ENCODE data around the gene SEC22A. TPM values are rescaled to one million over a fixed set of nuclear protein-coding genes. Genes with fewer than 3 reads are reported as not detected.

Gene SEC22A
- total and polyA plus RNA-seq, 2 of the 13 experiments (the other 11 are each of a cell fraction or from before 2014, with no cell fraction given) = 14.1 to 17.3 TPM

GRCh38 chr3:123201557-123202427 is at the start of gene SEC22A (continued):
- peak; percentile 59; the same call in 1 of the 2 replicates for TF ChIP-seq TIGD3 (CRISPR knock-in tag; IDR thresholded peaks at IDR 0.05; ENCODE audit: borderline replicate concordance)
- no peak for TF ChIP-seq KAT7 (CRISPR knock-in tag; IDR thresholded peaks at IDR 0.05; ENCODE audit: borderline replicate concordance)
- TF ChIP-seq ZNF296 (CRISPR knock-in tag; conservative IDR thresholded peaks at IDR 0.05) = no peak
- no peak for TF ChIP-seq ZNF496 (CRISPR knock-in tag; IDR thresholded peaks at IDR 0.05; ENCODE audit: insufficient replicate concordance)
- TF ChIP-seq CBX1 (IDR thresholded peaks at IDR 0.05; ENCODE audit: low read depth) = no peak
- 0 out of 2 replicates have a peak, but pooled peaks have one; percentile 25 for TF ChIP-seq MXD3 (CRISPR knock-in tag; IDR thresholded peaks at IDR 0.05)
- TF ChIP-seq NFKB2 (CRISPR knock-in tag; IDR thresholded peaks at IDR 0.05; ENCODE audit: borderline replicate concordance) = peak; percentile 78; the same call in 1 of the 2 replicates
- TF ChIP-seq, protein P1, sequence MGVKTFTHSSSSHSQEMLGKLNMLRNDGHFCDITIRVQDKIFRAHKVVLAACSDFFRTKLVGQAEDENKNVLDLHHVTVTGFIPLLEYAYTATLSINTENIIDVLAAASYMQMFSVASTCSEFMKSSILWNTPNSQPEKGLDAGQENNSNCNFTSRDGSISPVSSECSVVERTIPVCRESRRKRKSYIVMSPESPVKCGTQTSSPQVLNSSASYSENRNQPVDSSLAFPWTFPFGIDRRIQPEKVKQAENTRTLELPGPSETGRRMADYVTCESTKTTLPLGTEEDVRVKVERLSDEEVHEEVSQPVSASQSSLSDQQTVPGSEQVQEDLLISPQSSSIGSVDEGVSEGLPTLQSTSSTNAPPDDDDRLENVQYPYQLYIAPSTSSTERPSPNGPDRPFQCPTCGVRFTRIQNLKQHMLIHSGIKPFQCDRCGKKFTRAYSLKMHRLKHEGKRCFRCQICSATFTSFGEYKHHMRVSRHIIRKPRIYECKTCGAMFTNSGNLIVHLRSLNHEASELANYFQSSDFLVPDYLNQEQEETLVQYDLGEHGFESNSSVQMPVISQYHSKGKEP (CRISPR knock-in tag; IDR thresholded peaks at IDR 0.05) = no peak
- TF ChIP-seq ZKSCAN5 (CRISPR knock-in tag; IDR thresholded peaks at IDR 0.05) = no peak
- 0 out of 2 replicates have a peak, but pooled peaks have one; percentile 2 for TF ChIP-seq ZBTB38 (CRISPR knock-in tag; IDR thresholded peaks at IDR 0.05)
- no peak for TF ChIP-seq ZNF513 (CRISPR knock-in tag; conservative IDR thresholded peaks at IDR 0.05)
- TF ChIP-seq ZMAT5 (CRISPR knock-in tag; IDR thresholded peaks at IDR 0.05; ENCODE audit: borderline replicate concordance, low read depth) = no peak
- no peak for TF ChIP-seq CERS6 (CRISPR knock-in tag; IDR thresholded peaks at IDR 0.05)
- TF ChIP-seq TRIM22 (IDR thresholded peaks at IDR 0.05) = no peak
- TF ChIP-seq, protein P2, sequence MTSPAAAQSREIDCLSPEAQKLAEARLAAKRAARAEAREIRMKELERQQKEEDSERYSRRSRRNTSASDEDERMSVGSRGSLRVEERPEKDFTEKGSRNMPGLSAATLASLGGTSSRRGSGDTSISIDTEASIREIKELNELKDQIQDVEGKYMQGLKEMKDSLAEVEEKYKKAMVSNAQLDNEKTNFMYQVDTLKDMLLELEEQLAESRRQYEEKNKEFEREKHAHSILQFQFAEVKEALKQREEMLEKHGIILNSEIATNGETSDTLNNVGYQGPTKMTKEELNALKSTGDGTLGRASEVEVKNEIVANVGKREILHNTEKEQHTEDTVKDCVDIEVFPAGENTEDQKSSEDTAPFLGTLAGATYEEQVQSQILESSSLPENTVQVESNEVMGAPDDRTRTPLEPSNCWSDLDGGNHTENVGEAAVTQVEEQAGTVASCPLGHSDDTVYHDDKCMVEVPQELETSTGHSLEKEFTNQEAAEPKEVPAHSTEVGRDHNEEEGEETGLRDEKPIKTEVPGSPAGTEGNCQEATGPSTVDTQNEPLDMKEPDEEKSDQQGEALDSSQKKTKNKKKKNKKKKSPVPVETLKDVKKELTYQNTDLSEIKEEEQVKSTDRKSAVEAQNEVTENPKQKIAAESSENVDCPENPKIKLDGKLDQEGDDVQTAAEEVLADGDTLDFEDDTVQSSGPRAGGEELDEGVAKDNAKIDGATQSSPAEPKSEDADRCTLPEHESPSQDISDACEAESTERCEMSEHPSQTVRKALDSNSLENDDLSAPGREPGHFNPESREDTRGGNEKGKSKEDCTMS (CRISPR knock-in tag; conservative IDR thresholded peaks at IDR 0.05) = no peak
- TF ChIP-seq ZNF260 (CRISPR knock-in tag; IDR thresholded peaks at IDR 0.05; ENCODE audit: borderline replicate concordance, low read depth) = no peak
